SK-N-MC (cell line): ENCODE measurements around the gene TDRD12.

Source experiments
- EZH2 ChIP-seq: fragments of 200-600 bp; sonication (generic); IDR thresholded peaks from one replicate; pipeline ENCODE4 v1.6.1; 2017; ENCODE audit warnings: antibody characterized with exemption
- POLR2AphosphoS5 ChIP-seq: IDR thresholded peaks from 2 replicates; pipeline ENCODE4 v1.6.1; 2012; ENCODE audit warnings: mild to moderate bottlenecking, low read depth, low read length, borderline replicate concordance

DNA sequence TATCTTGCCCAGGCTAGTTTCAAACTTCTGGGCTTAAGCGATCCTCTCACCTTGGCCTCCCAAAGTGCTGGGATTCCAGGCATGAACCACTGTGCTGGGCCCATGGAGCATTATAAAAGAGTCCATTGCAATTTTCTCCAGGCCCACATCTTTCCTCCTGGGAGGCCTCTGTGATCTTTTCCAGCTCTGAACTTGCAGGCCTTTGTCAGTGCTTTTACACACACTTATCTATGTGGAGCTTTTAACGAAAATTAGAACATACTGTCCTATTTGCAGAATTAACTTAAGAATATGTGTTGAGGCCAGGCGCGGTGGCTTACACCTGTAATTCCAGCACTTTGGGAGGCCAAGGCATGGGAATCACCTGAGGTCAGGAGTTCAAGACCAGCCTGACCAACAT is 23.9 kb downstream of the TDRD12 start:
- TF ChIP-seq POLR2AphosphoS5 (no peak), EZH2 (no peak)
